ENCODE results near the gene FOXD2.
A peak's percentile ranks its signal among the peaks of the same experiment; 100 is the strongest.

FOXD2 gene

DNA sequence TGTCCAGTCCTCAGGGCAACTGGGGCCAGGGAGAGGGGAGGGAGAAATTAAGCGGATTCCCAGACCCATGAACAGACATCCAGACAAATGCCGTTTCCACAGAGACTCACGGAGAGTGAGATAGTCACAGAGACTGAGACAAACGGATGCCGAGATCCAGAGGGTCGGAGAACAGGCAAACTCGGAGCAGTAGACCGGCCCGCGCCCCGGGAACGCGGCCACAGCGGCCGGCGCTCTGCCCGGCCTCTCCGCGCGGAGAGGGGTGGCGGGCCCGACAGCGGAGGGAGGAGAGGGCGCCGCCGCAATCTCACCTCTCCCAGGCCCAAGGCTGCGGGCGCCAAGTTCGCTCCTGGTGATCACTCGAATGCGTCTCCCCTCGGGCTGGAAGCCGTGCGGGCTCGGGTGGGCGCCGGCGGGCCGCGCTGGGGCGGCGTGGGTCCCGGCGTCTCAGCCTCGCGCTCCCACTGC is 831 bp upstream of the FOXD2 start:
- TF ChIP-seq, protein P1, sequence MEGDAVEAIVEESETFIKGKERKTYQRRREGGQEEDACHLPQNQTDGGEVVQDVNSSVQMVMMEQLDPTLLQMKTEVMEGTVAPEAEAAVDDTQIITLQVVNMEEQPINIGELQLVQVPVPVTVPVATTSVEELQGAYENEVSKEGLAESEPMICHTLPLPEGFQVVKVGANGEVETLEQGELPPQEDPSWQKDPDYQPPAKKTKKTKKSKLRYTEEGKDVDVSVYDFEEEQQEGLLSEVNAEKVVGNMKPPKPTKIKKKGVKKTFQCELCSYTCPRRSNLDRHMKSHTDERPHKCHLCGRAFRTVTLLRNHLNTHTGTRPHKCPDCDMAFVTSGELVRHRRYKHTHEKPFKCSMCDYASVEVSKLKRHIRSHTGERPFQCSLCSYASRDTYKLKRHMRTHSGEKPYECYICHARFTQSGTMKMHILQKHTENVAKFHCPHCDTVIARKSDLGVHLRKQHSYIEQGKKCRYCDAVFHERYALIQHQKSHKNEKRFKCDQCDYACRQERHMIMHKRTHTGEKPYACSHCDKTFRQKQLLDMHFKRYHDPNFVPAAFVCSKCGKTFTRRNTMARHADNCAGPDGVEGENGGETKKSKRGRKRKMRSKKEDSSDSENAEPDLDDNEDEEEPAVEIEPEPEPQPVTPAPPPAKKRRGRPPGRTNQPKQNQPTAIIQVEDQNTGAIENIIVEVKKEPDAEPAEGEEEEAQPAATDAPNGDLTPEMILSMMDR (conservative IDR thresholded peaks at IDR 0.05), result no peak
- peak overlapping the region; percentile 66 for H3K27ac ChIP-seq

DNA sequence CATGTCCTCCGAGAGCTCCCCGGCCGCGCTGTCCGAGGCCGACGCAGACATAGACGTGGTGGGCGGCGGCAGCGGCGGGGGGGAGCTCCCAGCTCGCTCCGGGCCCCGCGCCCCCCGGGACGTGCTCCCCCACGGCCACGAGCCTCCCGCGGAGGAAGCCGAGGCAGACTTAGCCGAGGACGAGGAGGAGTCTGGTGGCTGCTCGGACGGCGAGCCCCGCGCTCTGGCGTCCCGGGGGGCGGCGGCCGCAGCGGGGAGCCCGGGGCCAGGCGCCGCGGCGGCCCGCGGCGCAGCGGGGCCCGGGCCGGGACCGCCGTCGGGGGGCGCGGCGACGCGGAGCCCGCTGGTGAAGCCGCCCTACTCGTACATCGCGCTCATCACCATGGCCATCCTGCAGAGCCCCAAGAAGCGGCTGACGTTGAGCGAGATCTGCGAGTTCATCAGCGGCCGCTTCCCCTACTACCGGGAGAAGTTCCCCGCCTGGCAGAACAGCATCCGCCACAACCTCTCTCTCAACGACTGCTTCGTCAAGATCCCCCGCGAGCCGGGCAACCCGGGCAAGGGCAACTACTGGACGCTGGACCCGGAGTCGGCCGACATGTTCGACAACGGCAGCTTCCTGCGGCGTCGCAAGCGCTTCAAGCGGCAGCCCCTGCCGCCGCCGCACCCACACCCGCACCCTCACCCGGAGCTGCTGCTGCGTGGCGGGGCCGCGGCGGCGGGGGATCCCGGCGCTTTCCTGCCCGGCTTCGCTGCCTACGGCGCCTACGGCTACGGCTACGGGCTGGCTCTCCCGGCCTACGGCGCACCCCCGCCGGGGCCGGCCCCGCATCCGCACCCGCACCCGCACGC is 547 bp downstream of the FOXD2 start:
- TF ChIP-seq, protein P1 (conservative IDR thresholded peaks at IDR 0.05), result peak; percentile 45
- H3K27ac ChIP-seq, result peak overlapping the region; percentile 66

DNA sequence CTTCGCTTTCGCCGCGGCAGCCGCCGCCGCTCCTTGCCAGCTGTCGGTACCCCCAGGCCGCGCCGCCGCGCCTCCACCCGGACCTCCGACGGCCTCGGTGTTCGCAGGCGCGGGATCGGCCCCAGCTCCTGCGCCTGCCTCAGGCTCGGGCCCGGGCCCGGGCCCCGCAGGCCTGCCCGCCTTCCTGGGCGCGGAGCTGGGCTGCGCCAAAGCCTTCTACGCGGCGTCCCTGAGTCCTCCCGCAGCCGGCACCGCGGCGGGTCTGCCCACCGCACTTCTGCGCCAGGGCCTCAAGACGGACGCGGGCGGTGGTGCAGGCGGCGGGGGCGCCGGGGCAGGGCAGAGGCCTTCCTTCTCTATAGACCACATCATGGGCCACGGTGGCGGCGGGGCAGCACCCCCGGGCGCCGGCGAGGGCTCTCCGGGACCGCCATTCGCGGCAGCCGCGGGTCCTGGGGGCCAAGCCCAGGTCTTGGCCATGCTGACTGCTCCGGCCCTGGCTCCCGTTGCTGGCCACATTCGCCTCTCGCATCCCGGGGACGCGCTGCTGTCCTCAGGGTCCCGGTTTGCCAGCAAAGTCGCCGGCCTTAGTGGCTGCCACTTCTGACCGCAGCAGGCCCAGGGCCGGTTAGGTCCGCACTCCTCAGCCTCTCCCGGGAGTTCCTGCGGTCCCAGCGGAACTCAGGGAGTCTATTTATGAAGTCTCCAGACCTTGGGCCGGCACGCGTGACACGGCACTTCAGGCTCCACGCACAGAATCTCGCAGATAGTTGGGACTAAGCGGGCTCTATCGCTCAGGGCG is 1.4 kb downstream of the FOXD2 start:
- TF ChIP-seq, protein P1 (conservative IDR thresholded peaks at IDR 0.05), result no peak
- no peak overlapping the region for H3K27ac ChIP-seq

DNA sequence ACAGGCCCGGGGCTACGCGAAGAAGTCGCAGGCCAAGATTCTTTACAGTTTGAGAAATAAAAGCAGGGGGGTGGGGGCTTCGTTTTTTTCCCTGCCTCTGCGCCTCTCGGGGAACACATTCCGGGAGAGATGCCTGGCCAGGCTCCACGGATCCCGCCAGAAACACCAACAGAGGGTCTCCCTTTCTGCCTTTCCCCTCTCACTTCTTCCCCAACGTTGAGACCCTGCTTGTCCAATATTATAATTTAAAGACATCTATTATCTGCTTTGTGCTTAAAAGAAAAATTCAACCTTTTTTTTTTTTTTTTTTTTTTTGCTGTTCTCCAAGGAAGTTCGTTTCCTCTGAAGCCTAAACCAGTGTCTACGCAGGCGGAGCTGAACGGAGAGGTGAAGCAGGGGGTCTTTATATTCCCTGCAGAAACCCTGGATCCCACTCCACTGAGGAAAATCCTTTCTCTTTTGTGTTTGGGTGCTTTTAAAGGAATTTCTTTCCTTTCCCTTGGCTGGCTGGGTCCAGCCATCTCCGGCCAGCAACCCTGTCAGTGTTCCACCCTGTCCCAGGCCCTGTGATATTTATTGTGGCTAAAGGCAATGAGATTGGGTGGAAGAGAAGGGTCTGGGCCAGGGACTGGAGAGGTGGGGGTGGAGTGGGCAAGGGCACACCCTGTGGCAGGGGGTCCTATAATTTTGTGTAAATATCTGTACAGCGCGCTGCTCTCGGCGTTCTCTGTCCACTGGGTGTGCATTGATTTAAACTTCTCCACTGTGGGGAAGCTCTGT is 2.2 kb downstream of the FOXD2 start:
- TF ChIP-seq, protein P1 (conservative IDR thresholded peaks at IDR 0.05), result no peak
- H3K27ac ChIP-seq, result no peak overlapping the region

DNA sequence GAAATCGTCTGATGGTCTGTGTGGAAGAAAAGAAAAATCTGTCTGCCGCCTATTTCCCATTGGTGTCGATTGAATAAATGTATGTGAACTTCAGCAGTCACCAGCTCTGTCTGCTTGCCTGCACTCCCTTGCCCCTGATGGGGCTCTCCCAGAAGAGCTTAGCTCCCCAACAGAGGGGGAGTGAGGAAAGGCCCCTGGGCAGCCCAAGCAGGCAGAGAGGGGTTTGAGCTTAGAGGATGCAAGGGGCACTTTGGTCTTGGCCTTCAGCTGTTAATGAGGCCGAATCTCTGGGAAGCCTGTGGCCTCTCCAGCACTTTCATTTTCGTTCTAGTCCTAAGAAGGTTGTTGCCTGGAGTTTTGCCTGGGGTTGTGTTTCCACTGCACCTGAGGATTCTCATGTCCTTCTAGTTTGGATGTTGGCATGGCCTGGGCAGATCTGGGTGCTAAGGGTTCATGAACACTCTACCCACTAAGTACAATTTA is 2.8 kb downstream of the FOXD2 start:
- TF ChIP-seq, protein P1 (conservative IDR thresholded peaks at IDR 0.05), result no peak
- H3K27ac ChIP-seq, result no peak overlapping the region

DNA sequence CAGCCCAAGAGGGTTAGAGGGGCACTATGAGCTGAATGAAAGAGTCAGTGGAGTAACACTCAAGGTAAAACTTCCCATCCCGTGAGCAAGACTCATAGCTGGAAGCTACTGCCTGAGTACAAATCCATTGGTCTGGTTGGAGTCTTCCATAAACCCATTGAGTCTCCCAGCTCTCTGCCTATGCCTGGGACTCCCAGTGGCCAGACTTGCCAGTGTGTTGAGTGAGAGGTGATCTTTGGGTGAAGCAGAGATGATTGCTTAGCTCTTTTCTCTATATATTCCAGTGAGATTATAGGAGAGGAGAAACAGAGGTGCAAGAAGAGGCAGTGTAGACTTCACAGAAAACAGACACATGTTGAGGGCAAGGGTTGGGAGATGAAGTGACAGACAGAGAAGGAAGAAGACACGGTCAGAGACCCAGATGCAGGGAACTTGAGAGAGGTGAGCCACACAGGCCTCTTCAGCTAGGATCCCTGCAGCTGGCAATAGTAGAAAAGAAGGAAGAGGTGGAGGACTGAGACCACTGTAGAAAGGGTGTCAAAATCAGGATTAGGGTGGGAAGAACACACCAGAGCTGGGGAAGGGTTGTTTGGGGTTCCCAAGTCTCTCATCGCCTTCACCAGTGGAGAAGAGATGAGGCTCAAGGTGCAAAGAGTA is 3.7 kb downstream of the FOXD2 start:
- H3K27ac ChIP-seq, result no peak overlapping the region
- TF ChIP-seq, protein P1 (conservative IDR thresholded peaks at IDR 0.05), result no peak
